HG03469 (cell line): ENCODE measurements around the gene PCDHB6.
"Not testable (repeated sequence)": the region's sequence is repeated elsewhere in the genome, so short reads cannot be mapped to it uniquely, and the experiment has no call there.

Experiments
- ATAC-seq: cut with Tn5 transposase; IDR thresholded peaks from one replicate; pipeline ENCODE4 v1.9.1; 2021; ENCODE audit warnings: mild to moderate bottlenecking, moderate library complexity, moderate number of reproducible peaks; ENCODE audit not compliant: unreplicated experiment

Gene PCDHB6

DNA sequence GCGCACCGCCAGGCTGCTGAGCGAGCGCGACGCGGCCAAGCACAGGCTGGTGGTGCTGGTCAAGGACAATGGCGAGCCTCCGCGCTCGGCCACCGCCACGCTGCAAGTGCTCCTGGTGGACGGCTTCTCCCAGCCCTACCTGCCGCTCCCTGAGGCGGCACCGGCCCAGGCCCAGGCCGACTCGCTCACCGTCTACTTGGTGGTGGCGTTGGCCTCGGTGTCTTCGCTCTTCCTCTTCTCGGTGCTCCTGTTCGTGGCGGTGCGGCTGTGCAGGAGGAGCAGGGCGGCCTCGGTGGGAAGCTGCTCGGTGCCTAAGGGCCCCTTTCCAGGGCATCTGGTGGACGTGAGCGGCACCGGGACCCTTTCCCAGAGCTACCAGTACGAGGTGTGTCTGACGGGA is 51.8 kb downstream of the PCDHB6 start:
- not testable (repeated sequence) for ATAC-seq
